Upper lobe of left lung (tissue), 4 donors: ENCODE measurements around the gene MAP3K13.

Experiments
- POLR2A ChIP-seq, 4 donors: fragments of 450-650 bp; IDR thresholded peaks; one replicate each; pipeline ENCODE4 v1.5.1; 2016 to 2017; ENCODE audit warnings: antibody characterized with exemption in 4 of 4, mild to moderate bottlenecking in 2 of 4
- POLR2AphosphoS5 ChIP-seq, 2 donors: sonication (generic); formaldehyde crosslinking; IDR thresholded peaks; one replicate each; pipeline ENCODE4 v1.5.1; 2017; ENCODE audit warnings: antibody characterized with exemption in 2 of 2
- TF ChIP-seq, protein P1 (sequence below), 6 experiments: fragments of 450-650 bp in 4 of 6; fragments of 200-600 bp in 2 of 6; sonication (generic) in 2 of 6; IDR thresholded peaks; one replicate each; pipeline ENCODE4 v1.5.1; 2016 to 2019; ENCODE audit warnings: antibody characterized with exemption in 6 of 6

- TF ChIP-seq, protein P1, sequence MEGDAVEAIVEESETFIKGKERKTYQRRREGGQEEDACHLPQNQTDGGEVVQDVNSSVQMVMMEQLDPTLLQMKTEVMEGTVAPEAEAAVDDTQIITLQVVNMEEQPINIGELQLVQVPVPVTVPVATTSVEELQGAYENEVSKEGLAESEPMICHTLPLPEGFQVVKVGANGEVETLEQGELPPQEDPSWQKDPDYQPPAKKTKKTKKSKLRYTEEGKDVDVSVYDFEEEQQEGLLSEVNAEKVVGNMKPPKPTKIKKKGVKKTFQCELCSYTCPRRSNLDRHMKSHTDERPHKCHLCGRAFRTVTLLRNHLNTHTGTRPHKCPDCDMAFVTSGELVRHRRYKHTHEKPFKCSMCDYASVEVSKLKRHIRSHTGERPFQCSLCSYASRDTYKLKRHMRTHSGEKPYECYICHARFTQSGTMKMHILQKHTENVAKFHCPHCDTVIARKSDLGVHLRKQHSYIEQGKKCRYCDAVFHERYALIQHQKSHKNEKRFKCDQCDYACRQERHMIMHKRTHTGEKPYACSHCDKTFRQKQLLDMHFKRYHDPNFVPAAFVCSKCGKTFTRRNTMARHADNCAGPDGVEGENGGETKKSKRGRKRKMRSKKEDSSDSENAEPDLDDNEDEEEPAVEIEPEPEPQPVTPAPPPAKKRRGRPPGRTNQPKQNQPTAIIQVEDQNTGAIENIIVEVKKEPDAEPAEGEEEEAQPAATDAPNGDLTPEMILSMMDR (IDR thresholded peaks at IDR 0.05) = no peak
- no peak for TF ChIP-seq POLR2A (IDR thresholded peaks at IDR 0.05)
- TF ChIP-seq POLR2AphosphoS5 (IDR thresholded peaks at IDR 0.05) = no peak
Measured at GRCh38 chr3:185402561-185402960, 39.6 kb downstream of the MAP3K13 start.
